Lower leg skin (tissue), 4 donors: ENCODE results near the gene LKAAEAR1. TPM values are rescaled to one million over a fixed set of nuclear protein-coding genes. Genes with fewer than 3 reads are reported as not detected.
"Not testable (repeated sequence)": the region's sequence is repeated elsewhere in the genome, so short reads cannot be mapped to it uniquely, and the experiment has no call there.

Experiments
- DNase-seq, 2 donors: peaks; one replicate each; pipeline ENCODE4 v3.0.0-alpha.2; 2019; ENCODE audit warnings: low spot score in 2 of 2
- H3K4me3 ChIP-seq: fragments of 200-600 bp; sonication (generic); 2 replicates; pipeline ENCODE4 v1.5.1; 2017; ENCODE audit warnings: mild to moderate bottlenecking, low read depth; ENCODE audit not compliant: poor library complexity, severe bottlenecking
- POLR2A ChIP-seq, 2 donors: fragments of 450-650 bp; IDR thresholded peaks; one replicate each; pipeline ENCODE4 v1.6.1; 2016 to 2017; ENCODE audit warnings: antibody characterized with exemption in 2 of 2, mild to moderate bottlenecking in 1 of 2, moderate library complexity in 1 of 2
- WGBS, 2 donors: methylation state at CpG; one replicate each; pipeline ENCODE4 v1.1.5; 2018; 5-methylcytosine and 5-hydroxymethylcytosine counted together
- intact Hi-C: fragments of 100-400 bp; cut with DNase I; formaldehyde crosslinking; loops from one replicate; pipeline ENCODE4 v1.15.0; 2023; ENCODE audit warnings: low total_unique reads
- total RNA-seq, 4 donors: library from RNA; depleted of rRNA; stranded (reverse); fragments of >200 nt; gene quantifications; one replicate each; pipeline ENCODE4 v1.1.0, GENCODE V29; 2016
- TF ChIP-seq, protein P1 (sequence below), 3 donors: fragments of 450-650 bp; IDR thresholded peaks; one replicate each; pipeline ENCODE4 v1.5.1; 2016; ENCODE audit warnings: antibody characterized with exemption in 3 of 3, mild to moderate bottlenecking in 3 of 3, moderate library complexity in 2 of 3

The LKAAEAR1 gene
- total RNA-seq, 4 donors from 2014 or later, result 0.91 TPM; not detected in 3

DNA sequence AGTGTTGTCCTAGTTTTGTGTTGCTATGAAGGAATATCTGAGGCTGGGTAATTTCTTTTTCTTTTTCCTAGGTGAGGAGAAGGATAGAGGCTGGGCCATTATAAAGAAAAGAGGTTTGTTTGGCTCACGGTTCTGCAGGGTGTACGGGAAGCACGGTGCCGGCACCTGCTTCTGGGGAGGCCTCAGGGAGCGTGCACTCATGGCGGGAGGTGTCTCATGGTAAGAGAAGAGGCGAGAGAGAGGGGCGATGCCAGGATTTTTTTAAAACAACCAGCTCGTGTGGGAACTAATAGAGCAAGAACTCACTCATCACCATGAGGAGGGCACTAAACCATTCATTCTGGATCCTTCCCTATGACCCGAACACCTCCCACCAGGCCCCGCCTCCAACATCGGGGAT lies 37.4 kb upstream of the LKAAEAR1 start:
- no peak overlapping the region for H3K4me3 ChIP-seq
- TF ChIP-seq POLR2A (IDR thresholded peaks at IDR 0.05), result no peak
- TF ChIP-seq, protein P1, sequence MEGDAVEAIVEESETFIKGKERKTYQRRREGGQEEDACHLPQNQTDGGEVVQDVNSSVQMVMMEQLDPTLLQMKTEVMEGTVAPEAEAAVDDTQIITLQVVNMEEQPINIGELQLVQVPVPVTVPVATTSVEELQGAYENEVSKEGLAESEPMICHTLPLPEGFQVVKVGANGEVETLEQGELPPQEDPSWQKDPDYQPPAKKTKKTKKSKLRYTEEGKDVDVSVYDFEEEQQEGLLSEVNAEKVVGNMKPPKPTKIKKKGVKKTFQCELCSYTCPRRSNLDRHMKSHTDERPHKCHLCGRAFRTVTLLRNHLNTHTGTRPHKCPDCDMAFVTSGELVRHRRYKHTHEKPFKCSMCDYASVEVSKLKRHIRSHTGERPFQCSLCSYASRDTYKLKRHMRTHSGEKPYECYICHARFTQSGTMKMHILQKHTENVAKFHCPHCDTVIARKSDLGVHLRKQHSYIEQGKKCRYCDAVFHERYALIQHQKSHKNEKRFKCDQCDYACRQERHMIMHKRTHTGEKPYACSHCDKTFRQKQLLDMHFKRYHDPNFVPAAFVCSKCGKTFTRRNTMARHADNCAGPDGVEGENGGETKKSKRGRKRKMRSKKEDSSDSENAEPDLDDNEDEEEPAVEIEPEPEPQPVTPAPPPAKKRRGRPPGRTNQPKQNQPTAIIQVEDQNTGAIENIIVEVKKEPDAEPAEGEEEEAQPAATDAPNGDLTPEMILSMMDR (IDR thresholded peaks at IDR 0.05), result no peak
- 70 to 73% methylated on average over 12 of the region's 12 CpGs for WGBS, 2 donors
- peak in 1 of 2 donors; percentile 54 for DNase-seq
- intact Hi-C loops, result no loop called here

DNA sequence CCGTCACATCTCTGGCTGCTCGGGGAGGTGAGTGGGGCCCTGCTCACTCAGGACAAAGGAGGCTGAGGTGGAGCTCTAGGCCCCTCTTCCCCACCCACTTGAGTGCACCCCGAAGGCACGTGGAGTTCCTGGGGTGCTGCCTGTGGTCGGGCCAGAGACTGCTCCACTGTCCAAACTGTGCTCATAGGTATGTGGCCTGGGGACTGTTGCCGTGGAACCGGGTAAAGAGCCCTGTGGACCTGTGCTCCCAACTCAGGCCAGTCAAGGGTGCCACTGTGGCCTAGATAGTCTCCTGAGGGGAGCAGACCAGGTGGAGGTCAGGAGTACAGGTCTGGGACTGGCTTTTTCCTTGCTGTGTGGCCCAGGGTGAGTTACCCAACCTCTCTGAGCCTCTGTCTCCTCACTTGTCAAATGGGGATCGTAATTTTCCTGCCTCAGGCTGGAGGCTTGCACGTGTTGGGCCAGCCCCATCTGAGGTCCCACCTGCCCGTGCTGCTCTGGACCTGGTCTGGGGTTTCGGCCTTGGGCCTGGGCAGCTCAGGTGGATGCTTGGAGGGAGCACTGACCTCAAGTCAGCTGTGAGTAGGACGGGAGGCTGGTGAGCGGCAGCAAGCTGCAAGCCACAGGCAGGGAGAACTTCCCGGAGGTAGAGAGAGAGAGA lies 35.6 kb upstream of the LKAAEAR1 start:
- 51 to 56% methylated on average over 9 to 11 of the region's 14 CpGs for WGBS, 2 donors
- DNase-seq, result peak in 1 of 2 donors; percentile 82
- no peak overlapping the region for H3K4me3 ChIP-seq
- TF ChIP-seq, protein P1 (IDR thresholded peaks at IDR 0.05), result no peak
- no peak for TF ChIP-seq POLR2A (IDR thresholded peaks at IDR 0.05)
- intact Hi-C loops, result no loop called here

DNA sequence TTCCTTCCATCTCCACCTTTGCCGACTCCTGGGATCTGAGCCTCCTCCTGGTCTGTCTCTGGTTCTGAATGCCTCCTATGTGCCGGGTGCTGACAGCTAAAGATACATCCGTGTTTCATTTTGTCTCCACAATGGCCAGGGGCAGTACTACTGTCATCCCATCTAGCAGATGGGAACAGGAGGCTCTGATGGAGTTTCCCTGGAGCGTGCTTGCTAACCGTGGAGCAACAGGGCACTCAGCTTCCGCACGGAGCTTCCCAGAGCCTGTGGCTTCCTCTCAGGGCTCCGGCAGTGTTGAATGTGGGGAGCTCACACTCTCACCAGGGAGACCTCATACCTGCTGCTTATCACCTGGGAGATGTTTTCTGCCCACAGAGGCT lies 35.1 kb upstream of the LKAAEAR1 start:
- 71 to 73% methylated on average over 8 of the region's 8 CpGs for WGBS, 2 donors
- intact Hi-C loops, result no loop called here
- TF ChIP-seq, protein P1 (IDR thresholded peaks at IDR 0.05), result no peak
- no peak for TF ChIP-seq POLR2A (IDR thresholded peaks at IDR 0.05)
- peak in 1 of 2 donors; percentile 78 for DNase-seq
- H3K4me3 ChIP-seq, result no peak overlapping the region

DNA sequence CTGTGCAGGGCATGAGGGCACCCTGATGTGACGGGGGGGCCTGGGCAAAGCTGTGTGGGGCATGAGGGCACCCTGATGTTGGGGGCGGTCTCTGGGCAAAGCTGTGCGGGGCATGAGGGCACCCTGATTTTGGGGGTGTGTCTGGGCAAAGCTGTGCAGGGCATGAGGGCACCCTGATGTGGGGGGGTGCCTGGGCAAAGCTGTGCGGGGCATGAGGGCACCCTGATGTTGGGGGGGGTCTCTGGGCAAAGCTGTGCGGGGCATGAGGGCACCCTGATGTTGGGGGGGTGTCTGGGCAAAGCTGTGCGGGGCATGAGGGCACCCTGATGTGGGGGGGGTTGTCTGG lies 33.2 kb upstream of the LKAAEAR1 start:
- intact Hi-C loops, H3K4me3 ChIP-seq: not testable (repeated sequence)
- DNase-seq, result peak in 1 of 2 donors; percentile 5
- WGBS, 2 donors, result 87% methylated on average over 3 of the region's 6 CpGs; no CpG with 5 or more reads in 1 of the 2 donors

DNA sequence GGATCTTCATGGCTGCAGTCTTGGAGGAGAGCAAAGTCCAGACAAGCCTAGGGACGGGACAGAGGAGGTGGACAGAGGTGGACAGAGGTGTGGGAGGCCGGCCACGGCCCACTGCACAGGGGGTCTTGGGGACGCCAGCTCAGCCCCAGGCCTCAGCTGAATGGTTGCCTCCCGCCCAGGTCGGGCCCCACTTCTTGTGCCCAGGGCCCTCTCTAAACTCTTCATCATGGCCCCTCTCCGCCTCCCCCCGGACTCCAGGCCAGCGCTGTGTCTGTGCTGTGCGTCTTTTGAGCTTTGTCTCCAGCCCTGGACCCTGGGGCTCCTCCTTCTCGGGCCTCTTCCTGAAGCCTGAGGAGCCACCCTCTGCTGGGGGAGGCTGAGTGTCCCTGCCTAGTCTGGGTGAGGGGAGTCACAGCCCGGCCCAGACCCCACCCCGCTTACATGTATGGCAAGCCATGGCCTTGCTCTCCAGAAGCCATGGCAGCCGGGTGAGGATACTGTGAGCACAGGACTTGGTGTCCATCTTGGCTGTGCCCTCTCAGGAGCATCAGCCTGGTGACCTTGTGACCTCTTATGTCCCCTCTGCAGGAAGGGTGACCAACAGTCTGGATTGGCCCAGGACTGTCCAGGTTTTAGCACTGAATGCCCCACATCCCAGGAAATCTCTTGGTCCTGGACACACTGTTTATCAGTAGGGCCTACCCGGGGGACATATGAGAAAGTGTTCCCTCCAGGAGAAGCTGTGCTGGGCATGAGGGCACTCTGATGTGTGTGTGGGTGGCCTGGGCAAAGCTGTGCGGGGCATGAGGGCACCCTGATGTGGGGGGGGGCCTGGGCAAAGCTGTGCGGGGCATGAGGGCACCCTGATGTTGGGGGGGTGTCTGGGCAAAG lies 32.6 kb upstream of the LKAAEAR1 start:
- intact Hi-C loops, result no loop called here
- 81 to 84% methylated on average over 13 to 16 of the region's 17 CpGs for WGBS, 2 donors

DNA sequence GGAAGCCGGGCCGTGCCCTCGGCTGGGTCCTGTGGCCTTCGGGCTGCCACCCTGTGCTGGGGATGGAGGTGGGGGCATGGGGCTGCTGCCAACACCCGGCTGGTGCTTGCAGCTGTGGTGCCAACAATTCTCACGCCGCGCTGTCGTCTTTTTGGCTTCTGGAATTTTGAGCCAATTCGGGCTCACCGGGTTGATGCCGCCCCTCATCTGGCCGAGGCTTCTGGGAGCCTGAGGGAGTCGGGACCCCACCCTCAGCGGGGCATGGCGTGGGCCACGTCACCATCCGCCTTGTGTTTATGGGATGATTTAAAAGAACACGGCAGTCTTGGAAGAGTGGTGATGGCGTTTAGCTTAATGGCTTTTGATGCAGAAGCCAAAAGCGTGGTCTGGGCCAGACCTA lies 31.8 kb upstream of the LKAAEAR1 start:
- intact Hi-C loops, result no loop called here
- peak in 1 of 2 donors; percentile 80 for DNase-seq
- TF ChIP-seq, protein P1 (IDR thresholded peaks at IDR 0.05), result no peak
- no peak for TF ChIP-seq POLR2A (IDR thresholded peaks at IDR 0.05)
- no peak overlapping the region for H3K4me3 ChIP-seq
- WGBS, 2 donors, result 67 to 69% methylated on average over 21 of the region's 21 CpGs

More for the DNA sequence above, 32.6 kb upstream of the LKAAEAR1 start:
- H3K4me3 ChIP-seq, result no peak overlapping the region
- TF ChIP-seq, protein P1 (IDR thresholded peaks at IDR 0.05), result no peak
- no peak for TF ChIP-seq POLR2A (IDR thresholded peaks at IDR 0.05)
- DNase-seq, result peak in 1 of 2 donors; percentile 65
